Activated CD4-positive, alpha-beta T cell treated with anti-CD3 and anti-CD28 coated beads, Interleukin-2, amount 10 ng/mL, durations not matched to agents 24 days and 14 days (primary cell): ENCODE results near the gene ZDHHC14. TPM values are rescaled to one million over a fixed set of nuclear protein-coding genes. Genes with fewer than 3 reads are reported as not detected.

Source experiments
- DNase-seq: peaks from one replicate; pipeline ENCODE4 v3.0.0; 2022
- H3K27ac Mint-ChIP-seq: one replicate; pipeline ENCODE4 v1.8.0; 2022; ENCODE audit warnings: mild to moderate bottlenecking, mixed read lengths
- H3K27me3 Mint-ChIP-seq: one replicate; pipeline ENCODE4 v1.8.0; 2022; ENCODE audit warnings: mixed read lengths
- H3K36me3 Mint-ChIP-seq: one replicate; pipeline ENCODE4 v1.8.0; 2022; ENCODE audit warnings: low read depth, mild to moderate bottlenecking, mixed read lengths
- H3K4me1 Mint-ChIP-seq: one replicate; pipeline ENCODE4 v1.8.0; 2021; ENCODE audit warnings: mixed read lengths
- H3K4me3 Mint-ChIP-seq: one replicate; pipeline ENCODE4 v1.8.0; 2022; ENCODE audit warnings: mild to moderate bottlenecking, moderate library complexity, mixed read lengths
- H3K9me3 Mint-ChIP-seq: one replicate; pipeline ENCODE4 v1.8.0; 2021; ENCODE audit warnings: mixed read lengths
- intact Hi-C: fragments of 100-400 bp; cut with micrococcal nuclease; formaldehyde crosslinking; loops from one replicate; pipeline ENCODE4 v1.15.1; 2023
- total RNA-seq: library from RNA; stranded (reverse); gene quantifications from 2 replicates; pipeline ENCODE4 v1.2.3, GENCODE V29; 2022

ZDHHC14 gene
- total RNA-seq, 1 donor from 2014 or later, result 14.1 TPM

- H3K36me3 Mint-ChIP-seq, result no peaks in the 10 kb centered on the region
- H3K4me3 Mint-ChIP-seq, result no peak overlapping the region
- H3K9me3 Mint-ChIP-seq, result no peaks in the 10 kb centered on the region
- intact Hi-C loops, result no loop called here
- no peak for DNase-seq
- no peaks in the 10 kb centered on the region for H3K4me1 Mint-ChIP-seq
- peaks cover 6% of the 10 kb centered on the region for H3K27me3 Mint-ChIP-seq
- no peak overlapping the region for H3K27ac Mint-ChIP-seq
Observed at GRCh38 chr6:157638779-157639178, 257.8 kb downstream of the ZDHHC14 start.

GRCh38 chr6:157640746-157641451 is 259.9 kb downstream of the ZDHHC14 start:
- no peak overlapping the region for H3K27ac Mint-ChIP-seq
- H3K9me3 Mint-ChIP-seq, result no peaks in the 10 kb centered on the region
- H3K27me3 Mint-ChIP-seq, result peaks cover 6% of the 10 kb centered on the region
- no peak overlapping the region for H3K4me3 Mint-ChIP-seq
- DNase-seq, result no peak
- intact Hi-C loops, result no loop called here
- peaks cover under 1% of the 10 kb centered on the region for H3K36me3 Mint-ChIP-seq
- H3K4me1 Mint-ChIP-seq, result peaks cover under 1% of the 10 kb centered on the region

GRCh38 chr6:157641837-157642236 is 260.8 kb downstream of the ZDHHC14 start:
- H3K27ac Mint-ChIP-seq, result no peak overlapping the region

GRCh38 chr6:157642736-157643135 is 261.7 kb downstream of the ZDHHC14 start:
- Mint-ChIP-seq H3K27me3 (peaks cover 6% of the 10 kb centered on the region), H3K36me3 (peaks cover 7% of the 10 kb centered on the region), H3K27ac (no peak overlapping the region), H3K4me1 (peaks cover 8% of the 10 kb centered on the region), H3K9me3 (no peaks in the 10 kb centered on the region), H3K4me3 (no peak overlapping the region)
- DNase-seq, result no peak
- intact Hi-C loops, result no loop called here

More at GRCh38 chr6:157641837-157642236, 260.8 kb downstream of the ZDHHC14 start:
- peaks cover 6% of the 10 kb centered on the region for H3K27me3 Mint-ChIP-seq
- H3K4me3 Mint-ChIP-seq, result no peak overlapping the region
- H3K4me1 Mint-ChIP-seq, result peaks cover 2% of the 10 kb centered on the region
- peaks cover 3% of the 10 kb centered on the region for H3K36me3 Mint-ChIP-seq
- no peak for DNase-seq
- intact Hi-C loops, result no loop called here
- no peaks in the 10 kb centered on the region for H3K9me3 Mint-ChIP-seq

GRCh38 chr6:157644043-157644810 is 263.2 kb downstream of the ZDHHC14 start:
- H3K4me3 Mint-ChIP-seq, result no peak overlapping the region
- intact Hi-C loops, result no loop called here
- no peak for DNase-seq
- peaks cover 7% of the 10 kb centered on the region for H3K36me3 Mint-ChIP-seq
- no peak overlapping the region for H3K27ac Mint-ChIP-seq
- peaks cover 13% of the 10 kb centered on the region for H3K4me1 Mint-ChIP-seq
- H3K9me3 Mint-ChIP-seq, result no peaks in the 10 kb centered on the region
- H3K27me3 Mint-ChIP-seq, result peaks cover 6% of the 10 kb centered on the region

- Mint-ChIP-seq H3K36me3 (peaks cover 7% of the 10 kb centered on the region), H3K27ac (no peak overlapping the region), H3K4me3 (no peak overlapping the region), H3K4me1 (peaks cover 13% of the 10 kb centered on the region), H3K27me3 (peaks cover 6% of the 10 kb centered on the region), H3K9me3 (no peaks in the 10 kb centered on the region)
- intact Hi-C loops, result no loop called here
- DNase-seq, result no peak
Observed at GRCh38 chr6:157645201-157645795, 264.3 kb downstream of the ZDHHC14 start.

GRCh38 chr6:157646012-157646411 is 265.0 kb downstream of the ZDHHC14 start:
- Mint-ChIP-seq H3K36me3 (peaks cover 7% of the 10 kb centered on the region), H3K27ac (no peak overlapping the region), H3K9me3 (no peaks in the 10 kb centered on the region), H3K4me3 (no peak overlapping the region), H3K27me3 (peaks cover 4% of the 10 kb centered on the region), H3K4me1 (peaks cover 13% of the 10 kb centered on the region)
- DNase-seq, result no peak
- intact Hi-C loops, result no loop called here

- Mint-ChIP-seq H3K4me1 (peaks cover 13% of the 10 kb centered on the region), H3K27ac (peak overlapping the region; percentile 25), H3K9me3 (no peaks in the 10 kb centered on the region), H3K36me3 (peaks cover 7% of the 10 kb centered on the region), H3K4me3 (no peak overlapping the region), H3K27me3 (no peaks in the 10 kb centered on the region)
- DNase-seq, result peak; percentile 72
- intact Hi-C loops, result no loop called here
Observed at GRCh38 chr6:157647261-157647915, 266.4 kb downstream of the ZDHHC14 start.

GRCh38 chr6:157648561-157648960 is 267.6 kb downstream of the ZDHHC14 start:
- H3K27ac Mint-ChIP-seq, result no peak overlapping the region
- intact Hi-C loops, result no loop called here
- H3K27me3 Mint-ChIP-seq, result no peaks in the 10 kb centered on the region

GRCh38 chr6:157649311-157650260 is 268.6 kb downstream of the ZDHHC14 start:
- no peak for DNase-seq
- Mint-ChIP-seq H3K36me3 (peaks cover 9% of the 10 kb centered on the region), H3K4me3 (no peak overlapping the region), H3K27me3 (no peaks in the 10 kb centered on the region), H3K4me1 (peaks cover 13% of the 10 kb centered on the region), H3K27ac (no peak overlapping the region), H3K9me3 (no peaks in the 10 kb centered on the region)
- intact Hi-C loops, result no loop called here

More at GRCh38 chr6:157648561-157648960, 267.6 kb downstream of the ZDHHC14 start:
- no peak for DNase-seq
- H3K36me3 Mint-ChIP-seq, result peaks cover 9% of the 10 kb centered on the region
- H3K9me3 Mint-ChIP-seq, result no peaks in the 10 kb centered on the region
- peaks cover 13% of the 10 kb centered on the region for H3K4me1 Mint-ChIP-seq
- no peak overlapping the region for H3K4me3 Mint-ChIP-seq

- H3K9me3 Mint-ChIP-seq, result no peaks in the 10 kb centered on the region
- intact Hi-C loops, result no loop called here
- H3K36me3 Mint-ChIP-seq, result peaks cover 9% of the 10 kb centered on the region
- H3K4me3 Mint-ChIP-seq, result no peak overlapping the region
- no peak for DNase-seq
- peaks cover 13% of the 10 kb centered on the region for H3K4me1 Mint-ChIP-seq
- no peak overlapping the region for H3K27ac Mint-ChIP-seq
- no peaks in the 10 kb centered on the region for H3K27me3 Mint-ChIP-seq
Observed at GRCh38 chr6:157650261-157650640, 269.3 kb downstream of the ZDHHC14 start.

- DNase-seq, result no peak
- H3K27ac Mint-ChIP-seq, result no peak overlapping the region
- no peaks in the 10 kb centered on the region for H3K9me3 Mint-ChIP-seq
- intact Hi-C loops, result no loop called here
- peaks cover 10% of the 10 kb centered on the region for H3K36me3 Mint-ChIP-seq
- no peak overlapping the region for H3K4me3 Mint-ChIP-seq
- peaks cover 13% of the 10 kb centered on the region for H3K4me1 Mint-ChIP-seq
- no peaks in the 10 kb centered on the region for H3K27me3 Mint-ChIP-seq
Observed at GRCh38 chr6:157650801-157651200, 269.8 kb downstream of the ZDHHC14 start.
